GM12878 (cell line): ENCODE data around the gene BCKDK.

Experiments
- POLR2A ChIP-seq: IDR thresholded peaks from 2 replicates; pipeline ENCODE4 v1.6.1; 2011; ENCODE audit warnings: low read depth, mild to moderate bottlenecking, low read length
- SIX5 ChIP-seq: IDR thresholded peaks from 2 replicates; pipeline ENCODE4 v1.6.1; 2011; ENCODE audit warnings: mild to moderate bottlenecking, low read depth, low read length, moderate library complexity; ENCODE audit not compliant: severe bottlenecking
- SMC3 ChIP-seq: IDR thresholded peaks from 2 replicates; pipeline ENCODE4 v1.6.1; 2011; ENCODE audit warnings: low read length, improper control_type of control experiment, borderline replicate concordance
- SPI1 ChIP-seq: IDR thresholded peaks from 2 replicates; pipeline ENCODE4 v1.6.1; 2011; ENCODE audit warnings: low read depth, mild to moderate bottlenecking, low read length, moderate library complexity, borderline replicate concordance; ENCODE audit not compliant: insufficient read depth
- TF ChIP-seq, protein P1 (sequence below), 3 experiments: IDR thresholded peaks in 2 of 3; conservative IDR thresholded peaks in 1 of 3; 2 replicates each; pipeline ENCODE4 v1.5.1; 2011; ENCODE audit warnings: low read depth in 3 of 3, low read length in 3 of 3, mild to moderate bottlenecking in 3 of 3, control low read depth in 2 of 3, moderate library complexity in 2 of 3, inconsistent platforms in 1 of 3, mixed read lengths in 1 of 3; ENCODE audit not compliant: control insufficient read depth in 2 of 3, insufficient read depth in 1 of 3; ENCODE audit errors: extremely low read depth in 1 of 3
- TF ChIP-seq, protein P2 (sequence below): IDR thresholded peaks from 2 replicates; pipeline ENCODE4 v1.6.1; 2011; ENCODE audit warnings: low read depth, mild to moderate bottlenecking, low read length, moderate library complexity, borderline replicate concordance; ENCODE audit errors: extremely low read depth

DNA sequence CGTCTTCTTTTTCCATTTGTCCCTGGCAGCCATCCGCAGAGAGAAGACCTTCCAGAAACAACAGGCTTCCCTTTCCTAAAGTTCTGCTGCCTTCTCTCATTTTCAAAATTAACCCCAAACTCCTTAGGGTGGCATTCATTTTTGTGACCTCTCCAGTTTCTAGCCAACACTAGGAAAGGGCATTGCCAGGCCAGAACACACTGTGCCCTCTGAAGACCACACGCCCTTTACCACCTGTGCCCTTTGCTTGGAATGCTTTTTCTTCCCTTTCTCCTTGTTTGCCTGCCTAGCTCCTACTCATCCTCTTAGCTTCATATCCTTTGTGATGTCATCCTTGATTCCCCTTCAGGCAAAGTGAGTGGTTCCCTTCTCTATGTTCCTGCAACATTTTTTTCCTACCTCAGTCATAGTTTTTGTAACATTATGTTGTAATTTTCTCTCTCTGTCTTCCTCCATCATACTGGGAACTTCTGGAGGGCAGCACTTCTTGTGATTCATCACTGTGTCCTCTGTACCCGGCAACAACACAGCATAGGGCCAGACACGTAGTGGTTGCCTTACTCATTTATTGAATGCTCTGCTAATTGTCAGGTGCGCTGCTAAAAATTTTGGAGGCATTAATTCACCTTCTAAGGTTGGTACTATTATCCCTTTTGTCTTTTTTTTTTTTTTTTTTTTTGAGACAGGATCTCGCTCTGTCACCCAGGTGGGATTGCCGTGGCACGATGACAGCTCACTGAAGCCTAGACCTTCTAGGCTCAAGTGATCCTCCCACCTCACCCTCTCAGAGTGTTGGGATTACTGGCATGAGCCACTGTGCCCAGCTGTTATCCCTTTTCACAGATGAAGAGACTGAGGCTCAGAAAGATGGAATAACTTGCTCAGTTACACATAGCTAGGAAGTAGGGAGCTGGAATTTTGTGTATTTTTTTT, 10.3 kb downstream of the BCKDK start:
- TF ChIP-seq SIX5 (no peak), POLR2A (no peak), SMC3 (no peak), SPI1 (no peak)
- TF ChIP-seq, protein P1, sequence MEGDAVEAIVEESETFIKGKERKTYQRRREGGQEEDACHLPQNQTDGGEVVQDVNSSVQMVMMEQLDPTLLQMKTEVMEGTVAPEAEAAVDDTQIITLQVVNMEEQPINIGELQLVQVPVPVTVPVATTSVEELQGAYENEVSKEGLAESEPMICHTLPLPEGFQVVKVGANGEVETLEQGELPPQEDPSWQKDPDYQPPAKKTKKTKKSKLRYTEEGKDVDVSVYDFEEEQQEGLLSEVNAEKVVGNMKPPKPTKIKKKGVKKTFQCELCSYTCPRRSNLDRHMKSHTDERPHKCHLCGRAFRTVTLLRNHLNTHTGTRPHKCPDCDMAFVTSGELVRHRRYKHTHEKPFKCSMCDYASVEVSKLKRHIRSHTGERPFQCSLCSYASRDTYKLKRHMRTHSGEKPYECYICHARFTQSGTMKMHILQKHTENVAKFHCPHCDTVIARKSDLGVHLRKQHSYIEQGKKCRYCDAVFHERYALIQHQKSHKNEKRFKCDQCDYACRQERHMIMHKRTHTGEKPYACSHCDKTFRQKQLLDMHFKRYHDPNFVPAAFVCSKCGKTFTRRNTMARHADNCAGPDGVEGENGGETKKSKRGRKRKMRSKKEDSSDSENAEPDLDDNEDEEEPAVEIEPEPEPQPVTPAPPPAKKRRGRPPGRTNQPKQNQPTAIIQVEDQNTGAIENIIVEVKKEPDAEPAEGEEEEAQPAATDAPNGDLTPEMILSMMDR (IDR thresholded peaks at IDR 0.05 in 2 of 3, conservative IDR thresholded peaks at IDR 0.05 in 1 of 3; ENCODE audit: control insufficient read depth in 2 of 3, extremely low read depth in 1 of 3, insufficient read depth in 1 of 3, low read depth in 3 of 3, low read length in 3 of 3): no peak
- TF ChIP-seq, protein P2, sequence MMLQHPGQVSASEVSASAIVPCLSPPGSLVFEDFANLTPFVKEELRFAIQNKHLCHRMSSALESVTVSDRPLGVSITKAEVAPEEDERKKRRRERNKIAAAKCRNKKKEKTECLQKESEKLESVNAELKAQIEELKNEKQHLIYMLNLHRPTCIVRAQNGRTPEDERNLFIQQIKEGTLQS: no peak
